Measurements from ENCODE around the gene MGME1. TPM values are rescaled to one million over a fixed set of nuclear protein-coding genes. Genes with fewer than 3 reads are reported as not detected.

The MGME1 gene, protein sequence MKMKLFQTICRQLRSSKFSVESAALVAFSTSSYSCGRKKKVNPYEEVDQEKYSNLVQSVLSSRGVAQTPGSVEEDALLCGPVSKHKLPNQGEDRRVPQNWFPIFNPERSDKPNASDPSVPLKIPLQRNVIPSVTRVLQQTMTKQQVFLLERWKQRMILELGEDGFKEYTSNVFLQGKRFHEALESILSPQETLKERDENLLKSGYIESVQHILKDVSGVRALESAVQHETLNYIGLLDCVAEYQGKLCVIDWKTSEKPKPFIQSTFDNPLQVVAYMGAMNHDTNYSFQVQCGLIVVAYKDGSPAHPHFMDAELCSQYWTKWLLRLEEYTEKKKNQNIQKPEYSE
- 9.7 and 9.8 TPM in 2 replicates for total RNA-seq

DNA sequence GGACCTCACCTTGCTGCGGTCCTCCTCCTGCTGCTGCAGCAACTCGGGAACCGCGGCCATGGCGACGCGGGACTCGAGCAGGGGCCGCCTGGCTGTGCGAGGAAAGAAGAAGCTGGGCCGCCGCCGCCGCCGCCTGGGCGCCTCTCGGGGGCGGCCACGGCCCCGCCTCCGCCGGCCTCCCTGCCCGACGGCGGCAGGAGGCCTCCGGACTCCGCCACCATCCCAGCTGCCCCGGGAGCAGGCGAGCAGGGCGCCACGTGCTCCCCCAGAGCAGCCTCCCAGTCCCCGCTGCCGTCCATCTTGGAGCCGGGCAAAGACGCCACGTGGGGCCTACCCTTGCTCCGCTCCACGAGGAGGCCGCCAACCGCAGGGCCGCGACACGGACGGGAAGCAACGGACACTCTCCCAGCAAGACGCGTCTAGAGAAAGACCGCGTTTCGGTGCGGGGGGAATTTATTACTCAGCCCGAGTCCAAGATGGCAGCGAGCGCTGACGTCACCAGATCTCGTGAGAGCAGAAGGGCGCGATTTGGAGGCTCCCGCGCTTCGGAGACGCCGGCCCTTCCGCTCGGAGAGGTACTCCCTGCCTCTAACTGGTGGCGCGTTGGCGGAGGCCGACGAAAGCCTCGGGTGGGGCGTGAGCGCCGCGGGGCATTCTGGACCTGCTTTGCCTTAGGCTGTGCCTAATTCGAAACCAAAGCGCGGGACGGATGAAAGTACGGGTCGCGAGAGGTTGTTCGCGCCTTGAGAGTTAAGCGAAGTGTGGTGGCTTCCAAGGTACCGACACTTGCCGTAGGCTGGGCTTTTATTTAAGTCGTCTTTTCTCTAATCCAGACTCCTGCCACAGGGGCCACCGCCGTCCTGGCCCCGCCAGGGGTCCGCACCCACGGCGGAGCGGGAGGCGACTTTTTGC, at the start of gene MGME1, which contains the start of gene SNX5:
TSS of gene MGME1 (plus strand) at position 653 of the 912 bp plus-strand sequence. CDS start 842 bp downstream, outside the sequence.
TSS of gene SNX5 (minus strand) at position 429 of the 912 bp plus-strand sequence. CDS start at position 60, 369 bp downstream.

Small RNAs within 50 kb of the gene (small RNA-seq; reads per million reads assigned to genes)
- 979 reads per million, percentile 99 among the genes with 10 or more reads in this experiment for gene SNORD17

Other genes starting within 250 kb of the MGME1 start
- 157 and 165 TPM in 2 replicates for gene SNX5, start 224 bp upstream of the MGME1 start, total RNA-seq
- not detected in 2 replicates for gene OVOL2, start 88.9 kb downstream of the MGME1 start, total RNA-seq
- gene KAT14, start 168.8 kb downstream of the MGME1 start, total RNA-seq = 15.8 and 18.2 TPM in 2 replicates
- gene PET117, start 168.8 kb downstream of the MGME1 start, total RNA-seq = 11.6 and 13.4 TPM in 2 replicates

Measured in articular chondrocyte of knee joint (primary cell).